Small intestine (tissue), 7 donors: Measurements from ENCODE around the gene CFAP45. TPM values are rescaled to one million over a fixed set of nuclear protein-coding genes. Genes with fewer than 3 reads are reported as not detected.

Experiments used
- DNase-seq, 2 donors: peaks; one replicate each; pipeline versions ENCODE4 v3.0.0 to v3.0.0-alpha.2; 2013
- FAIRE-seq: peaks from 2 replicates; lab custom pipeline; 2012; peaks lifted over from hg19 to GRCh38; lab: Jason Lieb, UNC
- H3K27ac ChIP-seq, 3 donors: one replicate each; pipeline ENCODE4 v1.5.1; 2013; ENCODE audit warnings: low read length in 2 of 3, mild to moderate bottlenecking in 2 of 3, control low read depth in 1 of 3, inconsistent platforms in 1 of 3, low read depth in 1 of 3, moderate library complexity in 1 of 3
- H3K27me3 ChIP-seq, 3 donors: one replicate each; pipeline ENCODE4 v1.6.1; 2013; ENCODE audit warnings: low read length in 3 of 3, inconsistent platforms in 1 of 3; ENCODE audit not compliant: control insufficient read depth in 3 of 3, insufficient read depth in 3 of 3
- H3K36me3 ChIP-seq, 3 donors: one replicate each; pipeline ENCODE4 v1.6.1; 2013; ENCODE audit warnings: low read length in 3 of 3, inconsistent platforms in 1 of 3, low read depth in 1 of 3, mild to moderate bottlenecking in 1 of 3, moderate library complexity in 1 of 3; ENCODE audit not compliant: control insufficient read depth in 3 of 3, insufficient read depth in 2 of 3
- H3K4me1 ChIP-seq, 3 donors: one replicate each; pipeline ENCODE4 v1.6.1; 2013; ENCODE audit warnings: low read length in 2 of 3, inconsistent platforms in 1 of 3, low read depth in 1 of 3, mild to moderate bottlenecking in 1 of 3, moderate library complexity in 1 of 3; ENCODE audit not compliant: control insufficient read depth in 3 of 3, insufficient read depth in 2 of 3
- H3K4me3 ChIP-seq, 3 donors: one replicate each; pipeline ENCODE4 v1.5.1; 2013; ENCODE audit warnings: low read length in 3 of 3, control low read depth in 1 of 3, inconsistent platforms in 1 of 3, low read depth in 1 of 3, mild to moderate bottlenecking in 1 of 3, moderate library complexity in 1 of 3
- H3K9me3 ChIP-seq, 2 donors: one replicate each; pipeline ENCODE4 v1.6.1; 2013; ENCODE audit warnings: low read depth in 1 of 2, low read length in 1 of 2; ENCODE audit not compliant: control insufficient read depth in 2 of 2, insufficient read depth in 1 of 2
- WGBS, 3 donors: extraction: QIAGEN DNeasy Blood & Tissue Kit; methylation state at CpG; one replicate each; pipeline ENCODE4 v1.1.7; 2013; 5-methylcytosine and 5-hydroxymethylcytosine counted together
- polyA plus RNA-seq, 4 donors: library from polyadenylated mRNA; stranded (reverse) in 3 of 4; unstranded in 1 of 4; fragments of 200-250 nt in 3 of 4; fragments of 120-200 nt in 1 of 4; gene quantifications; one replicate each; pipeline versions ENCODE4 v1.2.1 to v1.2.3, GENCODE V29; 2013
- donor health status: healthy with polysubstance abuse.
- donor health status: control.
- donor health status: control.
- donor health status: Bipolar disorder and iron deficiency.
- donor health status: healthy.

The CFAP45 gene
- polyA plus RNA-seq, 4 donors = 0.35 to 1.1 (median 0.36) TPM; not detected in 1

- H3K27ac ChIP-seq = no peak overlapping the region
- no peaks in the 10 kb centered on the region for H3K27me3 ChIP-seq
- no peaks in the 10 kb centered on the region for H3K9me3 ChIP-seq
- 80 to 90% (median 89%) methylated on average over 4 of the region's 4 CpGs for WGBS, 3 donors
- H3K4me3 ChIP-seq = no peak overlapping the region
- peaks cover 0 to 93% (median 0%) of the 10 kb centered on the region in 3 donors for H3K36me3 ChIP-seq
- H3K4me1 ChIP-seq = peaks cover 7 to 51% (median 10%) of the 10 kb centered on the region in 3 donors
- DNase-seq (no peak), FAIRE-seq (no peak)
Observed at GRCh38 chr1:159933347-159933746, 33.4 kb upstream of the CFAP45 start.

DNA sequence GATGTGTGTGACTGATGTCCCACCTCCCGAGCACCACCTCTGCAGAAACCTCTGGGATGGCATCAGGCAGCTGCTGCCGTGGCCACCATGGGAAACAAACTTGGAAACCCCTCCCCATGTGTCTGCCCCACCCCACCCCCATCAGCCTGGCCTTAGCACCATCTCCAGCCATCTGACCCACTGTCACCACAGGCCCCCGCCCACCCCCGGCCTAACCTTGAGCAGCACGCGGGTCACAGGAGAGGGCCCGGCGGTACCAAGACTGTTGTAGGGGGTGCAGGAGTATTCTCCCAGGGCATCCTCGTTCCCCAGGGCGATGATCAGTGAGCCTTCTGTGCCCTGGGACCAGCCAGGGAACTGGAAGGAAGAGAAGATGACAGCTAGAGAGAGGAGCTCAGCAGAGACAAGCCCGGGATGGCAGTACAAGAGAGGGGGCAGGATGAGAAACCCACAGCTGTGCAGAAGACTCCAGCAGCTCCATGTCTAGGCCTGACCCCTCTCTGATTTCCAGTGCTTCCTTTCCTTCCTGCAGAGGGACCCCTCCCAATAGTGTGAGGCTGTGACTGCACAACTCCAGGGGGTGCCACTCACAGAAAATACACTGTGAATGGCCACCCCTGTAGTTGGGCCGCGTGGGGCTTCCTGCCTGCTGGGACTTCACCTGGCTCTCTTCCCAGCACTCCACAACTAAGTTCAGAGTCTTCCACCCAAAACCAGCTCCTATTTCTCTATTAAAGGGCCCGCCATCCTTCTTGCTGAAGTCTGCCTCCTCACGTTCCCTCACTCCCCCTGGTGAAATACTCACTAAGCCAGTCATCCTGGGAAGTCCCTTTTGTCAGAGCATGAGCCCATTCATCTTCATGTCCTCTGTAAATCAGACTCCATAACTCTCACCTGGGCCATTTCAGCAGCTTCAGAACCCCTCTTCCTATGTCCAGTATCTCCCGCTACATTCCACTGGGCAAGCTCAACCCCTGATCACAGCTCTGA is 32.6 kb upstream of the CFAP45 start:
- 79 to 93% (median 86%) methylated on average over 16 of the region's 16 CpGs for WGBS, 3 donors
- Histone ChIP-seq H3K4me1 (peaks cover 4 to 51% (median 9%) of the 10 kb centered on the region in 3 donors), H3K36me3 (peaks cover 0 to 94% (median 0%) of the 10 kb centered on the region in 3 donors), H3K9me3 (no peaks in the 10 kb centered on the region), H3K27ac (no peak overlapping the region), H3K27me3 (no peaks in the 10 kb centered on the region), H3K4me3 (no peak overlapping the region)
- DNase-seq (no peak), FAIRE-seq (no peak)

- H3K9me3 ChIP-seq = no peaks in the 10 kb centered on the region
- H3K27ac ChIP-seq = no peak overlapping the region
- H3K4me1 ChIP-seq = peaks cover 3 to 50% (median 6%) of the 10 kb centered on the region in 3 donors
- WGBS, 3 donors = 94 to 96% (median 95%) methylated on average over 3 of the region's 3 CpGs
- no peak overlapping the region for H3K4me3 ChIP-seq
- DNase-seq = no peak
- H3K27me3 ChIP-seq = no peaks in the 10 kb centered on the region
- no peak for FAIRE-seq
- H3K36me3 ChIP-seq = peaks cover 0 to 96% (median 0%) of the 10 kb centered on the region in 3 donors
Observed at GRCh38 chr1:159931795-159932173, 31.8 kb upstream of the CFAP45 start.

- Histone ChIP-seq H3K27me3 (no peaks in the 10 kb centered on the region), H3K4me1 (peaks cover 0 to 47% (median 3%) of the 10 kb centered on the region in 3 donors), H3K9me3 (no peaks in the 10 kb centered on the region), H3K36me3 (peaks cover 0 to 92% (median 0%) of the 10 kb centered on the region in 3 donors), H3K4me3 (no peak overlapping the region), H3K27ac (no peak overlapping the region)
- no peak for DNase-seq
- 90 to 92% (median 91%) methylated on average over 10 to 13 of the region's 13 CpGs for whole genome bisulfite sequencing, 3 donors
- no peak for FAIRE-seq
Observed at GRCh38 chr1:159931101-159931794, 31.3 kb upstream of the CFAP45 start.

DNA sequence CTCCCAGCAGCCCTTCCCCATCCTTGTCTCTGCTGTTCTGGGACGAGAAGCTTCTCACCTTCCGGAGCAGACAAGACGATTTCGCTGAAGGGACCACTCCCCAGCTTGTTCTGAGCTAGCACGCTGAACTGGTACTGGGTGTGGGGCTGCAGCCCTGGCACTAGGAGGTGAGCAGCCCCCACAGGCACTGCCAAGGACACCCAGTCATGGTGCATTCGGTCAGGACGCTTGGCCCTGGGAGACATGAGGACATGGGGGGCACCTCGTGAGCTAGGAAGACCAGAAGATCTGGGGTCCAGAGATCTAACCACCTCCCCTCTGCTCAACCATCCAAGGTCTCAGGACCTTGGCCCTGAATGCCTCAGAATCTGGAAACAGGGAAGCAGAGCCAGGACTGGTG is 30.7 kb upstream of the CFAP45 start:
- H3K4me3 ChIP-seq = no peak overlapping the region
- H3K27ac ChIP-seq = no peak overlapping the region
- no peaks in the 10 kb centered on the region for H3K27me3 ChIP-seq
- 93 to 96% (median 95%) methylated on average over 8 of the region's 8 CpGs for WGBS, 3 donors
- DNase-seq (no peak), FAIRE-seq (no peak)
- H3K4me1 ChIP-seq = peaks cover 0 to 46% (median 0%) of the 10 kb centered on the region in 3 donors
- peaks cover 0 to 86% (median 0%) of the 10 kb centered on the region in 3 donors for H3K36me3 ChIP-seq
- no peaks in the 10 kb centered on the region for H3K9me3 ChIP-seq

GRCh38 chr1:159930216-159930615 is 30.3 kb upstream of the CFAP45 start:
- H3K9me3 ChIP-seq = no peaks in the 10 kb centered on the region
- no peak overlapping the region for H3K27ac ChIP-seq
- peaks cover 0 to 82% (median 0%) of the 10 kb centered on the region in 3 donors for H3K36me3 ChIP-seq
- H3K27me3 ChIP-seq = no peaks in the 10 kb centered on the region
- peaks cover 0 to 42% (median 0%) of the 10 kb centered on the region in 3 donors for H3K4me1 ChIP-seq
- H3K4me3 ChIP-seq = no peak overlapping the region
- 90 to 98% (median 92%) methylated on average over 11 of the region's 11 CpGs for WGBS, 3 donors
- no peak for FAIRE-seq
- no peak for DNase-seq

GRCh38 chr1:159929155-159930051 is 29.4 kb upstream of the CFAP45 start:
- H3K4me1 ChIP-seq = peaks cover 0 to 41% (median 0%) of the 10 kb centered on the region in 3 donors
- DNase-seq (no peak), FAIRE-seq (no peak)
- no peak overlapping the region for H3K4me3 ChIP-seq
- no peaks in the 10 kb centered on the region for H3K9me3 ChIP-seq
- no peaks in the 10 kb centered on the region for H3K27me3 ChIP-seq
- H3K36me3 ChIP-seq = peaks cover 0 to 74% (median 0%) of the 10 kb centered on the region in 3 donors
- H3K27ac ChIP-seq = no peak overlapping the region
- 82 to 88% (median 83%) methylated on average over 41 to 48 of the region's 48 CpGs for WGBS, 3 donors
